SK-N-SH (cell line): ENCODE measurements around the gene CASTOR2. TPM values are rescaled to one million over a fixed set of nuclear protein-coding genes. Genes with fewer than 3 reads are reported as not detected.
"Not testable (repeated sequence)": the region's sequence is repeated elsewhere in the genome, so short reads cannot be mapped to it uniquely, and the experiment has no call there.

Experiments
- CTCF ChIA-PET: fragments of 300-600, 350-600 bp; formaldehyde crosslinking; extraction: SDS; loops from one replicate; lab custom pipeline; 2021; lab: Yijun Ruan, JAX
- POLR2A ChIA-PET: fragments of 350-600 bp; sonication (Branson Sonifier 250); formaldehyde crosslinking; extraction: SDS; loops from one replicate; lab custom pipeline; 2020; ENCODE audit warnings: antibody characterized with exemption, inconsistent platforms; lab: Yijun Ruan, JAX
- DNase-seq: peaks from one replicate; pipeline ENCODE4 v3.0.0; 2012
- H2AFZ ChIP-seq: fragments of 200-600 bp; sonication (generic); 2 replicates; pipeline ENCODE4 v1.8.1; 2016; ENCODE audit warnings: antibody characterized with exemption, mild to moderate bottlenecking, low read depth
- H3F3A ChIP-seq: fragments of 200-600 bp; sonication (generic); replicated peaks from 2 replicates; pipeline ENCODE3; 2016; ENCODE audit warnings: antibody characterized with exemption, mild to moderate bottlenecking; ENCODE audit not compliant: insufficient read depth
- H3K27ac ChIP-seq, 2 experiments: fragments of 200-500 bp in 1 of 2; fragments of 200-600 bp in 1 of 2; sonication (Bioruptor generic) in 1 of 2; sonication (generic), shearing (Covaris generic) in 1 of 2; 2 replicates each; pipeline versions ENCODE4 v1.5.1 to v1.6.1; 2014 to 2016; ENCODE audit warnings: low read depth in 2 of 2, inconsistent platforms in 1 of 2, low read length in 1 of 2, mild to moderate bottlenecking in 1 of 2, mixed read lengths in 1 of 2
- H3K27me3 ChIP-seq: fragments of 200-600 bp; sonication (generic), shearing (Covaris generic); 2 replicates; pipeline ENCODE4 v1.6.1; 2016; ENCODE audit warnings: mixed run types; ENCODE audit not compliant: insufficient read depth
- H3K36me3 ChIP-seq, 2 experiments: fragments of 200-500 bp in 1 of 2; fragments of 200-600 bp in 1 of 2; sonication (Bioruptor generic) in 1 of 2; sonication (generic) in 1 of 2; replicated peaks in 1 of 2; 2 replicates each; pipeline versions ENCODE3 to v1.5.1; 2014 to 2016; ENCODE audit warnings: low read length in 1 of 2, mild to moderate bottlenecking in 1 of 2; ENCODE audit not compliant: insufficient read depth in 2 of 2, control insufficient read depth in 1 of 2
- H3K4me1 ChIP-seq, 2 experiments: fragments of 200-500 bp in 1 of 2; fragments of 200-600 bp in 1 of 2; sonication (Bioruptor generic) in 1 of 2; sonication (generic), shearing (Covaris generic) in 1 of 2; 2 replicates each; pipeline versions ENCODE4 v1.5.1 to v1.6.1; 2014 to 2016; ENCODE audit warnings: low read depth in 1 of 2, low read length in 1 of 2, mixed run types in 1 of 2; ENCODE audit not compliant: insufficient read depth in 2 of 2, control insufficient read depth in 1 of 2
- H3K4me2 ChIP-seq: fragments of 200-600 bp; sonication (generic), shearing (Covaris generic); 2 replicates; pipeline ENCODE4 v1.6.1; 2017; ENCODE audit warnings: mixed run types
- H3K4me3 ChIP-seq, 2 experiments: fragments of 200-500 bp in 1 of 2; fragments of 200-600 bp in 1 of 2; sonication (Bioruptor generic) in 1 of 2; sonication (generic), shearing (Covaris generic) in 1 of 2; 2 replicates each; pipeline versions ENCODE4 v1.5.1 to v1.8.1; 2014 to 2016; ENCODE audit warnings: low read depth in 2 of 2, inconsistent platforms in 1 of 2, low read length in 1 of 2, mild to moderate bottlenecking in 1 of 2, mixed read lengths in 1 of 2, moderate library complexity in 1 of 2
- H3K79me2 ChIP-seq: fragments of 200-600 bp; sonication (generic); 2 replicates; pipeline ENCODE4 v1.8.1; 2017; ENCODE audit warnings: mild to moderate bottlenecking; ENCODE audit not compliant: insufficient read depth
- H3K9ac ChIP-seq: fragments of 200-600 bp; sonication (generic); 2 replicates; pipeline ENCODE4 v1.6.1; 2017; ENCODE audit warnings: mixed run types
- H3K9me2 ChIP-seq: fragments of 200-600 bp; sonication (generic); 2 replicates; pipeline ENCODE4 v1.6.1; 2017; ENCODE audit warnings: mixed run types
- H3K9me3 ChIP-seq: fragments of 200-600 bp; sonication (generic); 2 replicates; pipeline ENCODE4 v1.6.1; 2017; ENCODE audit warnings: mixed run types, mild to moderate bottlenecking, moderate library complexity
- H4K20me1 ChIP-seq: fragments of 200-600 bp; sonication (generic); 2 replicates; pipeline ENCODE4 v1.6.1; 2017; ENCODE audit warnings: mild to moderate bottlenecking, mixed run types; ENCODE audit not compliant: insufficient read depth
- EP300 ChIP-seq, 2 experiments: IDR thresholded peaks; 2 replicates each; pipeline versions ENCODE4 v1.4.0 to v1.6.1; 2012; ENCODE audit warnings: borderline replicate concordance in 1 of 2, low read depth in 1 of 2, low read length in 1 of 2
- FOXJ3 ChIP-seq: sonication (generic); formaldehyde crosslinking; IDR thresholded peaks from 2 replicates; pipeline ENCODE4 v1.5.1; 2020; ENCODE audit warnings: mild to moderate bottlenecking, missing genetic modification reagents
- GABPA ChIP-seq: IDR thresholded peaks from 2 replicates; pipeline ENCODE4 v1.4.0; 2012; ENCODE audit warnings: low read depth, mild to moderate bottlenecking
- NFIC ChIP-seq: IDR thresholded peaks from 2 replicates; pipeline ENCODE4 v1.4.0; 2012; ENCODE audit warnings: borderline replicate concordance
- RAD21 ChIP-seq: IDR thresholded peaks from 2 replicates; pipeline ENCODE4 v1.6.1; 2012; ENCODE audit warnings: mild to moderate bottlenecking, low read length
- RCOR1 ChIP-seq: fragments of 150-350 bp; IDR thresholded peaks from 2 replicates; pipeline ENCODE4 v1.6.1; 2017; ENCODE audit warnings: antibody characterized with exemption, low read length
- RFX5 ChIP-seq: IDR thresholded peaks from 2 replicates; pipeline ENCODE4 v1.6.1; 2012; ENCODE audit warnings: mild to moderate bottlenecking, improper control_type of control experiment, low read length
- SMC3 ChIP-seq: IDR thresholded peaks from 2 replicates; pipeline ENCODE4 v1.6.1; 2012; ENCODE audit warnings: low read depth, low read length, improper control_type of control experiment
- TAF1 ChIP-seq: IDR thresholded peaks from 2 replicates; pipeline ENCODE4 v1.6.1; 2012; ENCODE audit warnings: low read depth, mild to moderate bottlenecking, low read length, moderate library complexity, borderline replicate concordance
- TCF12 ChIP-seq: IDR thresholded peaks from 2 replicates; pipeline ENCODE4 v1.4.0; 2012
- YY1 ChIP-seq: IDR thresholded peaks from 2 replicates; pipeline ENCODE4 v1.4.0; 2012; ENCODE audit warnings: low read depth, mild to moderate bottlenecking
- WGBS: methylation state at CpG from one replicate; pipeline ENCODE4 v1.1.6; 2017; ENCODE audit warnings: low lambda C conversion rate; 5-methylcytosine and 5-hydroxymethylcytosine counted together
- polyA plus RNA-seq, 3 experiments: library from polyadenylated mRNA; depleted of rRNA; stranded (reverse); fragments of >200 nt; gene quantifications; 2 replicates each; pipeline ENCODE4 v1.2.3, GENCODE V29; 2012
- TF ChIP-seq, protein P1 (sequence below): IDR thresholded peaks from 2 replicates; pipeline ENCODE4; 2012

Gene CASTOR2
- polyA plus RNA-seq, 1 of the 3 experiments (the other 2 are of a cell fraction), result 5.4 TPM

- TF ChIP-seq EP300 (IDR thresholded peaks at IDR 0.05; ENCODE audit: borderline replicate concordance in 1 of 2, low read depth in 1 of 2, low read length in 1 of 2), result no peak
- no peak for TF ChIP-seq TCF12
- TF ChIP-seq NFIC, result no peak
- no peak for TF ChIP-seq YY1
- TF ChIP-seq SMC3, result no peak
- TF ChIP-seq, all 33 proteins: peak for 0
Measured at GRCh38 chr7:75066521-75066920, 102.0 kb downstream of the CASTOR2 start (continued).

GRCh38 chr7:75072981-75073283 is 108.4 kb downstream of the CASTOR2 start:
- WGBS, result 5% methylated on average over 9 of the region's 9 CpGs
- H2AFZ ChIP-seq, result peak overlapping the region; percentile 100
- H4K20me1 ChIP-seq, result no peaks in the 10 kb centered on the region
- H3K9ac ChIP-seq, result peak overlapping the region; percentile 97
- H3K27me3 ChIP-seq, result no peaks in the 10 kb centered on the region
- H3K79me2 ChIP-seq, result peaks cover 38% of the 10 kb centered on the region
- peaks cover 0 to 3% of the 10 kb centered on the region in 2 experiments; a peak in 1 of 4 replicates for H3K4me1 ChIP-seq
- ChIA-PET POLR2A (interaction anchor here (0.8 to 1.1 kb wide), 3 partner anchors 12 to 34 kb away, joined by 3 to 6 read pairs (median 4); no protein-coding TSS in a partner anchor), CTCF (no interaction called here)
- peak overlapping the region; percentile 70 to 85 for H3K4me3 ChIP-seq
- H3F3A ChIP-seq, result no peaks in the 10 kb centered on the region
- TF ChIP-seq FOXJ3 (CRISPR knock-in tag), result no peak
- TF ChIP-seq TAF1, result no peak
- no peak for TF ChIP-seq RAD21
- TF ChIP-seq RCOR1, result no peak
- no peak for TF ChIP-seq RFX5
- TF ChIP-seq NFIC, result 0 out of 2 replicates have a peak, but pooled peaks have one; percentile 15
- TF ChIP-seq GABPA, result no peak
- TF ChIP-seq, protein P1, sequence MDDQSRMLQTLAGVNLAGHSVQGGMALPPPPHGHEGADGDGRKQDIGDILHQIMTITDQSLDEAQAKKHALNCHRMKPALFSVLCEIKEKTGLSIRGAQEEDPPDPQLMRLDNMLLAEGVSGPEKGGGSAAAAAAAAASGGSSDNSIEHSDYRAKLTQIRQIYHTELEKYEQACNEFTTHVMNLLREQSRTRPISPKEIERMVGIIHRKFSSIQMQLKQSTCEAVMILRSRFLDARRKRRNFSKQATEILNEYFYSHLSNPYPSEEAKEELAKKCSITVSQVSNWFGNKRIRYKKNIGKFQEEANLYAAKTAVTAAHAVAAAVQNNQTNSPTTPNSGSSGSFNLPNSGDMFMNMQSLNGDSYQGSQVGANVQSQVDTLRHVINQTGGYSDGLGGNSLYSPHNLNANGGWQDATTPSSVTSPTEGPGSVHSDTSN, result no peak
- peak overlapping the region; percentile 81 to 86 for H3K27ac ChIP-seq
- no peak for DNase-seq
- peak overlapping the region; percentile 97 for H3K4me2 ChIP-seq
- no peaks in the 10 kb centered on the region for H3K9me3 ChIP-seq
- no peaks in the 10 kb centered on the region for H3K9me2 ChIP-seq
- H3K36me3 ChIP-seq, result peaks cover 8 to 30% of the 10 kb centered on the region in 2 experiments

DNA sequence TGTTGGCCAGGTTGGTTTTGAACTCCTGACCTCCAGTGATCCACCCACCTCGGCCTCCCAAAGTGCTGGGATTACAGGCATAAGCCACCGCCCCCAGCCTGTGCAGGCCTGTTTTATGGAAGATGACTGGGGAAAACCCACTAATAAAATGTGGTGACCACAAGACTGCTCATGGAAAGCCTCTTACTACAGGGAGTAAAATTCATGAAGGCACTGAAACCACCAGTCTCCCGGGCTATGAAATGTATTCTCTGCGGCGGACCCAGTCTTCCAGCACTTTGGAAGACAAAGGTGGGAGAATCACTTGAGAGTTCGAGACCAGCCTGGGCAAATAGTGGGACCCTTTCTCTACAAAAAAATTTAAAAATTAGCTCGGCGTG is 109.7 kb downstream of the CASTOR2 start:
- H3K27me3 ChIP-seq, H3K9me2 ChIP-seq, H3F3A ChIP-seq, DNase-seq, CTCF ChIA-PET, POLR2A ChIA-PET, H3K9me3 ChIP-seq, H4K20me1 ChIP-seq, H3K4me1 ChIP-seq: not testable (repeated sequence)
- Histone ChIP-seq H3K9ac (peak overlapping the region; percentile 97), H3K36me3 (peaks cover 8 to 23% of the 10 kb centered on the region in 2 experiments), H2AFZ (peak overlapping the region; percentile 100), H3K4me2 (peak overlapping the region; percentile 97), H3K4me3 (peak overlapping the region; percentile 70 to 85), H3K79me2 (peaks cover 38% of the 10 kb centered on the region), H3K27ac (peak overlapping the region in 1 of 2 experiments; percentile 81; a peak in 1 of 4 replicates)
- WGBS, result 76% methylated on average over 6 of the region's 8 CpGs

Other genes with a start within 250 kb of the CASTOR2 start
- gene NCF1, start 190.7 kb upstream of the CASTOR2 start, polyA plus RNA-seq (2012; rRNA removed), result 0.05 TPM in 1 of 2 replicates, not detected in the other
- gene GTF2IRD2, start 113.1 kb upstream of the CASTOR2 start, polyA plus RNA-seq (2012; rRNA removed), result 23.6 and 29.5 TPM in 2 replicates
- 118 TPM in 2 replicates for gene RCC1L, start 109.1 kb downstream of the CASTOR2 start, polyA plus RNA-seq (2012; rRNA removed)
- 31.2 and 31.8 TPM in 2 replicates for gene GTF2IRD2B, start 127.9 kb downstream of the CASTOR2 start, polyA plus RNA-seq (2012; rRNA removed)